KOPT-K1 (cell line): ENCODE measurements around the gene TEF.

Source experiments
- H3K27ac ChIP-seq: fragments of 200-600 bp; sonication (generic); 2 replicates; pipeline ENCODE4 v1.5.1; 2016; ENCODE audit warnings: antibody characterized with exemption, mild to moderate bottlenecking, low read depth, low read length; ENCODE audit not compliant: poor library complexity, severe bottlenecking
- H3K36me3 ChIP-seq: fragments of 200-600 bp; sonication (generic); 2 replicates; pipeline ENCODE4 v1.5.1; 2017; ENCODE audit warnings: antibody characterized with exemption, mild to moderate bottlenecking, low read length, moderate library complexity; ENCODE audit not compliant: insufficient read depth
- H3K9me3 ChIP-seq: fragments of 200-600 bp; sonication (generic); 2 replicates; pipeline ENCODE4 v1.5.1; 2017; ENCODE audit warnings: antibody characterized with exemption, low read length, mild to moderate bottlenecking; ENCODE audit not compliant: insufficient read depth, poor library complexity, severe bottlenecking

Gene TEF

DNA sequence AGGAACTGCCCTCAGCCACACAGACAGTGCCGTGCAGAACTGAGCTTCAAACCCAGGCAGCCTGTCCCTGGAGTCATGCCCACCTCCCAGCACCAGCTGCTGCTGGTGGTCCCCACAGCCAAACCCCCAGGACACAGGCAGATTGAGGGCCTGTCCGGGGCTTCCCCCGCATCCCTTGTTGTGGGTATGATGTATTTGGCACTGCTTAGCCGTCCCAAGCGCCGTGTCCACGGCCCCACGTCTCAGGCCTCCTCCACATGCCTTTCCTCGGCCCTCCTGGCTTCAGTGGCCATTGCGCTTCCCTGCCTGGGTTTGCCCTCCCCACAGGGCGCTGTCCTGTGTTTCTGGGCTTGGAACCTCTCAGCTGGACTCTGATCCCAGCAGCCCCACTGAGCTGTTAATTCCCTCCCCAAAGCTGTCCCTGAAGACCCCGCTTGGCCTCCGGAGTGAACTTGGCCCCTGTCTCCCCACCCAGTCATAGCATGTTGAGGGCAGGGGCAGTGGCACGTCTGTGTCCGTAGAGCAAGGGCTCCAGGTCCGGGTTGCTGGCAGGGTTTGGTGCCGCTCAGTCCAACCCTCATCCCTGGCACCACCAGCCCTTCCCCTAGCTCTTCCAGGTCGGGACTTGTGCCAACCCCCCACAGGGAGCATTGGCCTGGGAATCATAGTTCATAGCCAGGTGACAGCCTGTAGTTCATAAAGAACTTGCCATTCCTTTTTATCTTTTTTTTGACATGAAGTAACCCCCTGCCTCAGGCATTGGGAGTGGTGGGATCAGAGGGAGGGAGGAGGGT is 34.5 kb upstream of the TEF start:
- Histone ChIP-seq H3K36me3 (peaks cover 100% of the 10 kb centered on the region), H3K27ac (no peak overlapping the region)

DNA sequence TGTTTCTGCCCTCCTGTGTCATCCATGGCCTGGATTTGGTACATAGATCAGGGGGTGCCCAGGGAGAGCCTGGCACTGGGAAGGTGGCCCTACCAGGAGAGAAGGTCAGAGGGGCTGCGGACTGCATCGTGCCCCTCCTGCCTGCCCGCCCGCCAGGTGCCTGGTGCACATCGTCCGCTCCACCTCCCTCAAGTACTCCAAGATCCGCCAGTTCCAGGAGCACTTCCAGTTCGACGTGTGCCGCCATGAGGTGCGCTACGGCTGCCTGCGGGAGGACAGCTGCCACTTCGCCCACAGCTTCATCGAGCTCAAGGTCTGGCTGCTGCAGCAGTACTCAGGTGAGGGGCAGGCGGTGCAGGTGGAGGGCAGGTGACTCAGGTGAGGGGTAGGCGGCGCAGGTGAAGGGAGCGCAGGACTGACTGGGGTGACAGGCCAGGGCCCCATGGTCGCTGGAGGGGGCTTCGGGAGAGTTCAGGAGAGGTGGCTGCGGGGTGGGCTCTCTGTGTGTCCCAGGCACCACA is 32.7 kb upstream of the TEF start:
- no peak overlapping the region for H3K27ac ChIP-seq
- peaks cover 98% of the 10 kb centered on the region for H3K36me3 ChIP-seq
- no peaks in the 10 kb centered on the region for H3K9me3 ChIP-seq

More for the DNA sequence above, 34.5 kb upstream of the TEF start:
- no peaks in the 10 kb centered on the region for H3K9me3 ChIP-seq

DNA sequence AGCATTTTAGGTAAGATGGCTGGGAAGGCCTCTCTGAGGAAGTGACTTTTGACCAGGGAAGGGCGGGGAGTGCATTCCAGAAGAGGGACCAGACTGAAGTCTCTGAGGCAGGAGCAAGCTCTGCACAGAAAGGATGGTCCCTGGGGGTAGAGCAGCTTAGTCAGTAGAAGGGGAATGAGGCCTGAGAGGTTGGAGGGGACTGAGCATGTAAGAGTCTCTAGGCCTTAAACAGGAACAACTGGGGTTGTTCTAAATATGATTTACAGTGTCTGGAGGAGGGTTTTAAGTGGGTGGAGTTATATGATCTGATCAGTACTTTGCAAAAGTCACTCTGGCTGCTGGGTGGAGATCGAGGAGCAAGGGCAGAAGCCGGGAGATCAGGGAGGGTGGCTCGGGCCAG is 31.7 kb upstream of the TEF start:
- H3K36me3 ChIP-seq = peaks cover 98% of the 10 kb centered on the region
- H3K27ac ChIP-seq = no peak overlapping the region
- H3K9me3 ChIP-seq = no peaks in the 10 kb centered on the region

DNA sequence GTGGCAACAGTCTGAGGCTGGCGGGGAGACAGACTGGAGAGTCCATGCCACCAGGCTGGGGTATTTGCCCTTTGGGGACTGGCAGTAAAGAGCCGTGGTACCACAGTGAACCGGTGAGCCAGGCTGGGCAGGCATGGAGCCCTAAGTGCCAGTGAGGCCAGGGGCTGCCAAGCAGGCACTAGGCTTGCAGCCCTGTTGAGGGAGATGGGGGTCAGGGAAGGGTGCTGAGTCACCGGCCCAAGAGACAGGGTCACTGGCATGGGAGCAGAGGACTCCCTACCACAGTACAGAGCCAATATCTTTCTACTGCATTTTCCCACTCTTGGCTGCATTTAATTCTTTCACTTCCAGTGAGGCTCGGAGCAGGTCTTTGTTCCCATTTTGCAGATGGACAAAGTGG is 30.7 kb upstream of the TEF start:
- Histone ChIP-seq H3K9me3 (no peaks in the 10 kb centered on the region), H3K27ac (no peak overlapping the region), H3K36me3 (peaks cover 98% of the 10 kb centered on the region)

DNA sequence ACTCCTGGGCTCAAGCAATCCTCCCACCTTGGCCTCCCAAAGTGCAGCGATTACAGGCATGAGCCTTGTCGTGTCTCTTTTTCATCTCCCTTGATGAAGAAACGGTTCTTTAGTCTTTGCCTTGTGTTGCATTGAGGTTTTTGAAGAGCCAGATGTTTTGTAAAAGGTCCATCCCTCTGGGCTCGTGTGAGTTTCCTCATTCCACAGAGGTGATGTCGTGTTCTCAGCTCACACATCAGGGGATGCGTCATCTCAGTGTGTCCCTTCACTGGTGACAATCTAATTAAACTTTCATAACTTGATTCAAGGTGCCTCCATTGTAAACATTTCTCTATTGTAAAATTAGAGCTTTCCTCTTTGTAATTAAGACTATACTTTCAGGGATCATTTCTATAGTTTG is 29.7 kb upstream of the TEF start:
- Histone ChIP-seq H3K9me3 (no peaks in the 10 kb centered on the region), H3K36me3 (peaks cover 98% of the 10 kb centered on the region), H3K27ac (no peak overlapping the region)

DNA sequence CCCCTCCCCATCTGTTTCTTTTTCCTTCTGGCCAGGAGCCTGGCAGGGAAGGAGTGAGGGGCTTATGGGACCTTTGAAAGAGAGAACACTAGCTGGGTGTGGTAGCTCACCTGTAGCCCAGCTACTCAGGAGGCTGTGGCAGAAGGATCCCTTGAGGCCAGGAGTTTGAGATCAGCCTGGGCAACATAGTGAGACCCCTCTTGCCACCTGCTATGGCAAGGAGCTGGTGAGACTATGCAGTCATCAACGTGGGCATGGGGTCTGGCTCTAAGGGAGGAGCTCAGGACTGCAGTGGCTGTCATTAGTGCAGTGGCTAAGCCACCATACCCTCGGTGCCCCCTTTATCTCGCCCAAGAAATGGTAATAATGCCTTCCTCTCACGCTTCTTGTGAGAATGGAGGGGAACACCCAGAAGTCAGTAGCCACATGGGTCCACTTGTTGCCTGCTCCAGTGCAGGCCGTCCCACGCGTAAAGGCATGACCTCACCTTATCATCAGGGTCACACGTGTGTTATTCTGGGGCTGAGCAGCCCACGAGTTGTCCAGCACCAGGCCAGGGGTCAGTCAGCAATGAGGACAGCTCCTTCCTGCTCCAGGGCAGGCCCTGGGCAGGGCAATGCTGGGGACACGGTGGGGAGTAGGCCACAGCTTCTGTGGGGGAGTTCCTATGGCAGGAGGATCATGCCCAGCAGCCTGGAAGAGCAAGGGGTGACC is 27.7 kb upstream of the TEF start:
- H3K36me3 ChIP-seq = peaks cover 98% of the 10 kb centered on the region
- H3K27ac ChIP-seq = no peak overlapping the region
- no peaks in the 10 kb centered on the region for H3K9me3 ChIP-seq

DNA sequence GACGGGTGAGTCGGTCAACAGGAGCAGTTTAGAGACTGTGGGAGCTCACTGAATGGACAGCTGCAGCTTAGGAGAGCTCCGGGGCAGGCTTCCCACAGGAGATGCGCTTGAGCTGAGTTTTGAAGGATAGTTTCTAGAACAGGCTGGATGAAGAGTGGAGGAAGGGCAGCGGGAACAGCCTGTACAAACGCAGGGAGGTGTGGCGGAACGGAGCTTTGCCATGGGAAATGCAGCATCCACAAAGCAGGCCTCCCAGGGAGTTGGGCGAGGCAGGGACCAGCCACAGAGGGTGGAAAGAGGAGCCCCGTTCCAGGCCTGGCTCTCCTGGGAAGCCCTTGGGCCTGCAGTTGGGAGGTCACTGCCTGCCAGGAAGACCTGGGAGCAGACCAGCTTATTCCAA is 26.8 kb upstream of the TEF start:
- no peaks in the 10 kb centered on the region for H3K9me3 ChIP-seq
- H3K36me3 ChIP-seq = peaks cover 90% of the 10 kb centered on the region
- H3K27ac ChIP-seq = no peak overlapping the region

DNA sequence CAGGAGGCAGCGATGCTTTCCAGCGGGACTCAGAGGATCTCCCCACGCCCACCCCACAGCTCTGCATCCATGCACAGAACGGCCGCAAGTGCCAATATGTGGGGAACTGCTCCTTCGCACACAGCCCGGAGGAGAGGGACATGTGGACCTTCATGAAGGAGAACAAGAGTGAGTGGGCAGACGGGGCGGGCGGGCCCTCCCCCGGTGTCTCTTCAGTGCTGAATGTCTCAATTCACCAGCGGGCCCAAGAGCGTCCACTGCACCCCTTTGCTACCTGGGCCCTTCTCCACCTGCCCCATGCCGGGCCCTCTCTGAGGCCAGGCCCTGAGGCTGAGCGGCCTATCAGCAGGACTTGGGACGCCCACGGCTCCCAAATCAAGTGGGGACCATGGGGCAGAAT is 25.8 kb upstream of the TEF start:
- Histone ChIP-seq H3K9me3 (no peaks in the 10 kb centered on the region), H3K36me3 (peaks cover 86% of the 10 kb centered on the region)

DNA sequence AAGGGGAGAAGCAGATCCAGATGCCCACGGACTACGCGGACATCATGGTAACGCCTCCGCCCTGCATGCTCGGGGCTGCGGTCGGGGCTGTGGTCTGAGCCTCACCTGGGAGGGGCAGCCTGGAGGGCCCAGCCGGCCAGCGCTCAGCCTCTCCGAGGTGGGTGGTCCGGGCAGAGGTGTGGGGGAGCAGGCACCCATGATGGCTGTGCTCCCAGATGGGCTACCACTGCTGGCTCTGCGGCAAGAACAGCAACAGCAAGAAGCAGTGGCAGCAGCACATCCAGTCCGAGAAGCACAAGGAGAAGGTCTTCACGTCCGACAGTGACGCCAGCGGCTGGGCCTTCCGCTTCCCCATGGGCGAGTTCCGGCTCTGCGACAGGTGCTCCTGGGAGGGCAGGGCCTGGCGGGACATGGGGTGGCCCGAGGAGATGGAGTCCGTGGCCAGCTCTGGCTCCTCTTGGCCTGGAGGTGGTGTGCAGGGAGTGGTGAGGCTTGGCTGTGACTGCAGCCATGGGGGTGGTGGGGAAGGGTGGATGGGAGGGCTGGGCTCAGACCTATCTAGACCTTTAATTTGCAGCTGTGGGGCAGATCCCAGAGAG is 25.2 kb upstream of the TEF start:
- no peaks in the 10 kb centered on the region for H3K9me3 ChIP-seq
- peaks cover 83% of the 10 kb centered on the region for H3K36me3 ChIP-seq
- H3K27ac ChIP-seq = no peak overlapping the region

More for the DNA sequence above, 25.8 kb upstream of the TEF start:
- no peak overlapping the region for H3K27ac ChIP-seq

DNA sequence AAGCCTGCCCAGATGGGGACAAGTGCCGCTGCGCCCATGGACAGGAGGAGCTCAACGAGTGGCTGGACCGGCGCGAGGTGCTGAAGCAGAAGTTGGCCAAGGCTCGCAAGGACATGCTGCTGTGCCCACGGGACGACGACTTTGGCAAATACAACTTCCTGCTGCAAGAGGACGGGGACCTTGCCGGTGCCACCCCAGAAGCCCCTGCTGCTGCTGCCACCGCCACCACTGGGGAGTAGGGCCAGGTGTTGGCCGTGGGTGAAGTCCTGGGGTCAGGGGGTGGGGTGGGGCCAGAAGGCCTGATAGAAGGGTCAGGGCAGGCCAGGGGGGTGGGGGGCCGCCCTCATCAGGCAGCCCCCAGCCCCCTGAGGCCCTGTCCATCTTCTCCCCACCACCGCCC is 24.6 kb upstream of the TEF start:
- no peak overlapping the region for H3K27ac ChIP-seq
- peaks cover 79% of the 10 kb centered on the region for H3K36me3 ChIP-seq
- no peaks in the 10 kb centered on the region for H3K9me3 ChIP-seq

DNA sequence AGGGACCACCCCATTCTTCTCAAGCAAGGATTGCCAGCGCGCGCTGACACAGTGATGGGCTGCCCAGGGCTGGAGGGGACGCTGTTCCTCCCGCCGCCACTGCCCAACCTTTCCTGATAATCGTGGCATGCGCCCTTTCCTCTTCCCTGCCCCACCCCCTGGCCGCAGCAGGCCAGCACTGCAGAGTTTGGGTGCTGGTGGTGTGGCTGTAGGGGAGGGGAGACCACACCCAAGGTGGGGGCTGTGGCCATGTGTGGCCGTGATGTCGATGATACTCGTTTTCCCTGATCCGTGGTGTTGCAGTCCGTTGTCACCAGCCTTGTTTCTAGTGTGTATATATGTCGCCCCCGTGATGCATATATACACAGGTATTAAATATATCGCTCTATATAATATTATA is 22.8 kb upstream of the TEF start:
- Histone ChIP-seq H3K27ac (no peak overlapping the region), H3K36me3 (peaks cover 63% of the 10 kb centered on the region), H3K9me3 (no peaks in the 10 kb centered on the region)

DNA sequence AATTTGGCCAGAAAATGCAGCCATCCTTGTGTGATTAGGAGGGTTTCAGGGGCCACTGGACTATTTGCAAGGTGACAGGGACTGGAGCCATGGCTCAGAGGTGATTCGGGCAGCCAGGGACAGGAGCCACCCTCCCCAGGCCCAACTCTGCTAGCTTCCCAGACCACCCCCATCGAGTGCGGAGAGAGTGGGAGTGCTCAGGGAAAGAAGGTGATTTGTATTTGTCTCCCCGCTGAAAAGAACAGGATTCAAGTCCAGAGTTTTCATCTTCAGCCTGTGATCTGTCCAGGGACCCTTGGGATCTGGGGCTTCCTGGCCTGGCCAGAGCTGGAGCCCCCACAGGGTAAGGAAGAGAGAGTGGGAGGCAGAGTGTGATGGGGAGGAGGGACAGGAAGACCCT is 22.4 kb upstream of the TEF start:
- peaks cover 59% of the 10 kb centered on the region for H3K36me3 ChIP-seq
- H3K9me3 ChIP-seq = no peaks in the 10 kb centered on the region
- H3K27ac ChIP-seq = no peak overlapping the region

DNA sequence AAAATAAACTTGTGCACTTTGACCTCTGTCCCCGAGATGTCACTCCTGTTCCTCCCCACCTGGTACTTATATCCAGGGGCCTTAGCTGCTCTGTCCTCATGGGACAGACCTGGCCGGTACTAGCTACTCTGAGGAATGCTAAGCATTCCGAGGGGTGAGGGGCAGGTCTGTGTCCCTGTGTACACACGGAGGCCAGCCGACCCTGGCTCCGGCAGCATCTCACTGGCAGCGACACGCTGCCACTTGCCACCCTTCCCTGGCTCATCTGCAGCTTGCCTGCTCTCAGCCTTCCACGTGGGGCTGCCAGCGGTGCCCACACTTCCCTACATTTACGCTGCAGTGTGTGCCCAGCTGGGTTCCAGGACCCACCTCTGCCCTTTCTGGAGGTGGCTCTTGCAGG is 21.6 kb upstream of the TEF start:
- Histone ChIP-seq H3K27ac (no peak overlapping the region), H3K9me3 (no peaks in the 10 kb centered on the region), H3K36me3 (peaks cover 51% of the 10 kb centered on the region)

DNA sequence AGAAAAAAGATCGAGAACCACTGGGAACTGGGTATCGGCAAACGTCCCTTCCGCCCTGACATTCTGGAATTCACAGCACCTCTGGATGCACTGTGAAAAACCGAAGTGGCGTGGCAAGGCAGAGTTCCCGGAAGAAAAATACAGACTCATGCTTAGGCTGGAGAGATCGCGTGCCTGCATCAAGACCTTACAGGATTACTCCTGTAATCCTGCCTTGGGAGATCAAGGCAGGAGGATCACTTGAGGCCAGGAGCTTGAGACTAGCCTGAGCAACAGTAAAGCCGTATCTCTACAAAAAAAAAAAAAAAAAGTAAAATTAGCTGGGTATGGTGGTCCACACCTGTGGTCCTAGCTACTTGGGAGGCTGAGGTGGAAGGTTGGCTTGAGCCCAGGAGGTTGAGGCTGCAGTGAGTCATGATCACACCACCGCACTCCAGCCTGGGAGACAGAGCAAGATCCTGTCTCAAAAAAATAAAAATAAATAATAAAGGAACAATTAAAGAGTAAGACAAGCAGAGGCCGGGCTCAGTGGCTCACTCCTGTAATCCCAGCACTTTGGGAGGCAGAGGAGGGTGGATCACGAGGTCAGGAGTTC is 19.9 kb upstream of the TEF start:
- Histone ChIP-seq H3K36me3 (peaks cover 35% of the 10 kb centered on the region), H3K9me3 (no peaks in the 10 kb centered on the region), H3K27ac (no peak overlapping the region)

DNA sequence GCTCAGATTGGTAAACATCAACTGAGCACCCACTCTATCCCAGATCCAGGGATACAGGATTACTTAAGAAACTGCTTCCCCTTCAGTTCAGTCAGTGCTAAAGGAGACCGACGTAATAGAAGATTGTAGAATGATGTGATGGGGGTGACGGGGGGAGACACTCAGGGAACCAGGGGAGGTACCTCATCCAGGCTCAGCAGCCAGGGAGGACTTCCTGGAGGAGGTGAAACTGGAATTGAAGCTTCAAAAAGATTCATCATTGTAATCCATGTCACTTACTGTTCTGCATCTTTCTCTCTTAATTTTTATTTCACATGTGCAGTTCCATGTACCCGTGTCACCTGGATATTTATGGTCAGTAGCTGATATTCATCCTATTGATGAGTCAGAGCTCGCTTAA is 19.1 kb upstream of the TEF start:
- H3K27ac ChIP-seq = no peak overlapping the region
- H3K36me3 ChIP-seq = peaks cover 26% of the 10 kb centered on the region
- no peaks in the 10 kb centered on the region for H3K9me3 ChIP-seq
